GM23338 (cell line): ENCODE measurements around the gene RNU5B-1. TPM values are rescaled to one million over a fixed set of nuclear protein-coding genes. Genes with fewer than 3 reads are reported as not detected.

Experiments
- ATAC-seq: fragments of 200-7000 bp; cut with Tn5 transposase; 3 replicates; pipeline ENCODE4 v1.9.1; 2020
- DNase-seq: peaks from one replicate; pipeline ENCODE4 v3.0.0-alpha.2; 2015; ENCODE audit warnings: low spot score
- H2AFZ ChIP-seq: fragments of 200-600 bp; sonication (generic); 2 replicates; pipeline ENCODE4 v1.8.0; 2016; ENCODE audit warnings: antibody characterized with exemption, mild to moderate bottlenecking, moderate library complexity
- H3F3A ChIP-seq: fragments of 200-600 bp; sonication (generic); replicated peaks from 2 replicates; pipeline ENCODE4 v1.8.0; 2017; ENCODE audit warnings: antibody characterized with exemption, mixed run types, low read depth
- H3K27ac ChIP-seq: fragments of 200-600 bp; sonication (generic); 2 replicates; pipeline ENCODE4 v1.6.1; 2016; ENCODE audit warnings: low read depth
- H3K27me3 ChIP-seq: fragments of 200-600 bp; sonication (generic); 2 replicates; pipeline ENCODE4 v1.8.0; 2016; ENCODE audit warnings: mild to moderate bottlenecking, mixed run types, moderate library complexity; ENCODE audit not compliant: insufficient read depth
- H3K36me3 ChIP-seq: fragments of 200-600 bp; sonication (generic); 2 replicates; pipeline ENCODE4 v1.8.0; 2016; ENCODE audit warnings: mild to moderate bottlenecking; ENCODE audit not compliant: insufficient read depth
- H3K4me1 ChIP-seq: fragments of 200-600 bp; sonication (generic); 2 replicates; pipeline ENCODE4 v1.8.0; 2016; ENCODE audit warnings: mild to moderate bottlenecking, moderate library complexity; ENCODE audit not compliant: insufficient read depth
- H3K4me2 ChIP-seq: fragments of 200-600 bp; sonication (generic); 2 replicates; pipeline ENCODE4 v1.7.1; 2017; ENCODE audit warnings: mixed run types
- H3K4me3 ChIP-seq: fragments of 200-600 bp; sonication (generic); 2 replicates; pipeline ENCODE4 v1.6.1; 2016; ENCODE audit warnings: mixed run types
- H3K79me2 ChIP-seq: fragments of 200-600 bp; sonication (generic); replicated peaks from 2 replicates; pipeline ENCODE4 v1.8.0; 2017; ENCODE audit warnings: mild to moderate bottlenecking; ENCODE audit not compliant: insufficient read depth
- H3K9me2 ChIP-seq: fragments of 200-600 bp; sonication (generic); 2 replicates; pipeline ENCODE4 v1.8.0; 2017; ENCODE audit not compliant: insufficient read depth
- H4K20me1 ChIP-seq: fragments of 200-600 bp; sonication (generic); replicated peaks from 2 replicates; pipeline ENCODE4 v1.8.0; 2017; ENCODE audit warnings: mild to moderate bottlenecking; ENCODE audit not compliant: insufficient read depth
- H3K27ac Mint-ChIP-seq: 2 replicates; pipeline ENCODE4 v1.8.0; 2020; ENCODE audit warnings: inconsistent platforms, mild to moderate bottlenecking, moderate library complexity, mixed read lengths
- H3K27me3 Mint-ChIP-seq: 3 replicates; pipeline ENCODE4 v1.8.0; 2022; ENCODE audit warnings: low read depth, mild to moderate bottlenecking, moderate library complexity, mixed read lengths, inconsistent platforms; ENCODE audit not compliant: insufficient read depth, poor library complexity
- H3K36me3 Mint-ChIP-seq: 3 replicates; pipeline ENCODE4 v1.8.0; 2021; ENCODE audit warnings: low read depth, mild to moderate bottlenecking, inconsistent platforms, moderate library complexity, mixed read lengths
- H3K4me1 Mint-ChIP-seq: 3 replicates; pipeline ENCODE4 v1.8.0; 2020; ENCODE audit warnings: mild to moderate bottlenecking, inconsistent platforms, mixed read lengths
- H3K4me3 Mint-ChIP-seq: 3 replicates; pipeline ENCODE4 v1.8.0; 2021; ENCODE audit warnings: moderate library complexity, mild to moderate bottlenecking, inconsistent platforms, mixed read lengths
- H3K9me3 Mint-ChIP-seq: 3 replicates; pipeline ENCODE4 v1.8.0; 2020; ENCODE audit warnings: moderate library complexity, mild to moderate bottlenecking, inconsistent platforms, mixed read lengths
- EZH2phosphoT487 ChIP-seq: fragments of 200-600 bp; sonication (generic); IDR thresholded peaks from one replicate; pipeline ENCODE4 v1.8.1; 2018; ENCODE audit warnings: antibody characterized with exemption; ENCODE audit not compliant: unreplicated experiment
- JUNB ChIP-seq: IDR thresholded peaks from one replicate; pipeline ENCODE4 v1.6.1; 2016; ENCODE audit warnings: antibody characterized with exemption; ENCODE audit not compliant: unreplicated experiment
- POLR2AphosphoS5 ChIP-seq: IDR thresholded peaks from 2 replicates; pipeline ENCODE4 v1.6.1; 2016; ENCODE audit warnings: antibody characterized with exemption, low read depth
- ZNF114 ChIP-seq: fragments of 250-450 bp; sonication (Bioruptor Pico); IDR thresholded peaks from 2 replicates; pipeline ENCODE4 v1.5.0; 2020; ENCODE audit warnings: mild to moderate bottlenecking, moderate library complexity
- ZNF331 ChIP-seq: fragments of 250-450 bp; sonication (Bioruptor Pico); IDR thresholded peaks from 2 replicates; pipeline ENCODE4 v1.5.0; 2020; ENCODE audit warnings: low read depth, mild to moderate bottlenecking, moderate library complexity
- polyA plus RNA-seq: library from polyadenylated mRNA; unstranded; fragments of >200 nt; fragmentation: Nextera tagmentation; extraction: Ambion mirVana; gene quantifications from 2 replicates; pipeline ENCODE4 v1.2.1, GENCODE V29; 2016
- total RNA-seq: library from RNA; depleted of rRNA; stranded (reverse); fragments of >200 nt; shearing (Covaris generic); gene quantifications from 2 replicates; pipeline ENCODE4 v1.2.3, GENCODE V29; 2014
- TF ChIP-seq, protein P1 (sequence below): IDR thresholded peaks from one replicate; pipeline ENCODE4 v1.6.1; 2018; ENCODE audit warnings: antibody characterized with exemption; ENCODE audit not compliant: unreplicated experiment
- TF ChIP-seq, protein P2 (sequence below): fragments of 250-450 bp; sonication (Bioruptor Pico); IDR thresholded peaks from 2 replicates; pipeline ENCODE4 v1.5.0; 2020; ENCODE audit warnings: mild to moderate bottlenecking, moderate library complexity
- TF ChIP-seq, protein P3 (sequence below), 2 experiments: fragments of 200-600 bp in 1 of 2; sonication (generic) in 1 of 2; conservative IDR thresholded peaks; 2 replicates each; pipeline versions ENCODE4 v1.5.1 to v1.6.1; 2016 to 2017; ENCODE audit warnings: antibody characterized with exemption in 2 of 2, low read depth in 2 of 2, mild to moderate bottlenecking in 2 of 2, moderate library complexity in 1 of 2
- TF ChIP-seq, protein P4 (sequence below): IDR thresholded peaks from 2 replicates; pipeline ENCODE4 v1.6.1; 2016; ENCODE audit warnings: antibody characterized with exemption

The RNU5B-1 gene
- total and polyA plus RNA-seq, 2 experiments from 2014 or later, result not detected

GRCh38 chr15:65307978-65308377 is 3.5 kb downstream of the RNU5B-1 start:
- Mint-ChIP-seq H3K4me3 (no peak overlapping the region), H3K27me3 (peaks cover 29% of the 10 kb centered on the region), H3K36me3 (no peaks in the 10 kb centered on the region), H3K4me1 (peaks cover 25% of the 10 kb centered on the region), H3K9me3 (no peaks in the 10 kb centered on the region; the same call in 2 of the 3 replicates), H3K27ac (no peak overlapping the region)
- Histone ChIP-seq H3K27me3 (no peaks in the 10 kb centered on the region), H3K4me1 (peaks cover 13% of the 10 kb centered on the region), H4K20me1 (no peaks in the 10 kb centered on the region), H2AFZ (no peak overlapping the region), H3K27ac (no peak overlapping the region), H3K4me2 (no peak overlapping the region), H3K36me3 (no peaks in the 10 kb centered on the region), H3K4me3 (no peak overlapping the region), H3F3A (no peaks in the 10 kb centered on the region; the same call in 1 of the 2 replicates), H3K79me2 (no peaks in the 10 kb centered on the region), H3K9me2 (no peaks in the 10 kb centered on the region)
- DNase-seq (no peak), ATAC-seq (no peak)
- TF ChIP-seq, protein P1, sequence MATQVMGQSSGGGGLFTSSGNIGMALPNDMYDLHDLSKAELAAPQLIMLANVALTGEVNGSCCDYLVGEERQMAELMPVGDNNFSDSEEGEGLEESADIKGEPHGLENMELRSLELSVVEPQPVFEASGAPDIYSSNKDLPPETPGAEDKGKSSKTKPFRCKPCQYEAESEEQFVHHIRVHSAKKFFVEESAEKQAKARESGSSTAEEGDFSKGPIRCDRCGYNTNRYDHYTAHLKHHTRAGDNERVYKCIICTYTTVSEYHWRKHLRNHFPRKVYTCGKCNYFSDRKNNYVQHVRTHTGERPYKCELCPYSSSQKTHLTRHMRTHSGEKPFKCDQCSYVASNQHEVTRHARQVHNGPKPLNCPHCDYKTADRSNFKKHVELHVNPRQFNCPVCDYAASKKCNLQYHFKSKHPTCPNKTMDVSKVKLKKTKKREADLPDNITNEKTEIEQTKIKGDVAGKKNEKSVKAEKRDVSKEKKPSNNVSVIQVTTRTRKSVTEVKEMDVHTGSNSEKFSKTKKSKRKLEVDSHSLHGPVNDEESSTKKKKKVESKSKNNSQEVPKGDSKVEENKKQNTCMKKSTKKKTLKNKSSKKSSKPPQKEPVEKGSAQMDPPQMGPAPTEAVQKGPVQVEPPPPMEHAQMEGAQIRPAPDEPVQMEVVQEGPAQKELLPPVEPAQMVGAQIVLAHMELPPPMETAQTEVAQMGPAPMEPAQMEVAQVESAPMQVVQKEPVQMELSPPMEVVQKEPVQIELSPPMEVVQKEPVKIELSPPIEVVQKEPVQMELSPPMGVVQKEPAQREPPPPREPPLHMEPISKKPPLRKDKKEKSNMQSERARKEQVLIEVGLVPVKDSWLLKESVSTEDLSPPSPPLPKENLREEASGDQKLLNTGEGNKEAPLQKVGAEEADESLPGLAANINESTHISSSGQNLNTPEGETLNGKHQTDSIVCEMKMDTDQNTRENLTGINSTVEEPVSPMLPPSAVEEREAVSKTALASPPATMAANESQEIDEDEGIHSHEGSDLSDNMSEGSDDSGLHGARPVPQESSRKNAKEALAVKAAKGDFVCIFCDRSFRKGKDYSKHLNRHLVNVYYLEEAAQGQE, result no peak
- TF ChIP-seq ZNF331 (CRISPR knock-in tag) (no peak), EZH2phosphoT487 (no peak), ZNF114 (no peak), JUNB (no peak), POLR2AphosphoS5 (no peak)
- TF ChIP-seq, protein P2, sequence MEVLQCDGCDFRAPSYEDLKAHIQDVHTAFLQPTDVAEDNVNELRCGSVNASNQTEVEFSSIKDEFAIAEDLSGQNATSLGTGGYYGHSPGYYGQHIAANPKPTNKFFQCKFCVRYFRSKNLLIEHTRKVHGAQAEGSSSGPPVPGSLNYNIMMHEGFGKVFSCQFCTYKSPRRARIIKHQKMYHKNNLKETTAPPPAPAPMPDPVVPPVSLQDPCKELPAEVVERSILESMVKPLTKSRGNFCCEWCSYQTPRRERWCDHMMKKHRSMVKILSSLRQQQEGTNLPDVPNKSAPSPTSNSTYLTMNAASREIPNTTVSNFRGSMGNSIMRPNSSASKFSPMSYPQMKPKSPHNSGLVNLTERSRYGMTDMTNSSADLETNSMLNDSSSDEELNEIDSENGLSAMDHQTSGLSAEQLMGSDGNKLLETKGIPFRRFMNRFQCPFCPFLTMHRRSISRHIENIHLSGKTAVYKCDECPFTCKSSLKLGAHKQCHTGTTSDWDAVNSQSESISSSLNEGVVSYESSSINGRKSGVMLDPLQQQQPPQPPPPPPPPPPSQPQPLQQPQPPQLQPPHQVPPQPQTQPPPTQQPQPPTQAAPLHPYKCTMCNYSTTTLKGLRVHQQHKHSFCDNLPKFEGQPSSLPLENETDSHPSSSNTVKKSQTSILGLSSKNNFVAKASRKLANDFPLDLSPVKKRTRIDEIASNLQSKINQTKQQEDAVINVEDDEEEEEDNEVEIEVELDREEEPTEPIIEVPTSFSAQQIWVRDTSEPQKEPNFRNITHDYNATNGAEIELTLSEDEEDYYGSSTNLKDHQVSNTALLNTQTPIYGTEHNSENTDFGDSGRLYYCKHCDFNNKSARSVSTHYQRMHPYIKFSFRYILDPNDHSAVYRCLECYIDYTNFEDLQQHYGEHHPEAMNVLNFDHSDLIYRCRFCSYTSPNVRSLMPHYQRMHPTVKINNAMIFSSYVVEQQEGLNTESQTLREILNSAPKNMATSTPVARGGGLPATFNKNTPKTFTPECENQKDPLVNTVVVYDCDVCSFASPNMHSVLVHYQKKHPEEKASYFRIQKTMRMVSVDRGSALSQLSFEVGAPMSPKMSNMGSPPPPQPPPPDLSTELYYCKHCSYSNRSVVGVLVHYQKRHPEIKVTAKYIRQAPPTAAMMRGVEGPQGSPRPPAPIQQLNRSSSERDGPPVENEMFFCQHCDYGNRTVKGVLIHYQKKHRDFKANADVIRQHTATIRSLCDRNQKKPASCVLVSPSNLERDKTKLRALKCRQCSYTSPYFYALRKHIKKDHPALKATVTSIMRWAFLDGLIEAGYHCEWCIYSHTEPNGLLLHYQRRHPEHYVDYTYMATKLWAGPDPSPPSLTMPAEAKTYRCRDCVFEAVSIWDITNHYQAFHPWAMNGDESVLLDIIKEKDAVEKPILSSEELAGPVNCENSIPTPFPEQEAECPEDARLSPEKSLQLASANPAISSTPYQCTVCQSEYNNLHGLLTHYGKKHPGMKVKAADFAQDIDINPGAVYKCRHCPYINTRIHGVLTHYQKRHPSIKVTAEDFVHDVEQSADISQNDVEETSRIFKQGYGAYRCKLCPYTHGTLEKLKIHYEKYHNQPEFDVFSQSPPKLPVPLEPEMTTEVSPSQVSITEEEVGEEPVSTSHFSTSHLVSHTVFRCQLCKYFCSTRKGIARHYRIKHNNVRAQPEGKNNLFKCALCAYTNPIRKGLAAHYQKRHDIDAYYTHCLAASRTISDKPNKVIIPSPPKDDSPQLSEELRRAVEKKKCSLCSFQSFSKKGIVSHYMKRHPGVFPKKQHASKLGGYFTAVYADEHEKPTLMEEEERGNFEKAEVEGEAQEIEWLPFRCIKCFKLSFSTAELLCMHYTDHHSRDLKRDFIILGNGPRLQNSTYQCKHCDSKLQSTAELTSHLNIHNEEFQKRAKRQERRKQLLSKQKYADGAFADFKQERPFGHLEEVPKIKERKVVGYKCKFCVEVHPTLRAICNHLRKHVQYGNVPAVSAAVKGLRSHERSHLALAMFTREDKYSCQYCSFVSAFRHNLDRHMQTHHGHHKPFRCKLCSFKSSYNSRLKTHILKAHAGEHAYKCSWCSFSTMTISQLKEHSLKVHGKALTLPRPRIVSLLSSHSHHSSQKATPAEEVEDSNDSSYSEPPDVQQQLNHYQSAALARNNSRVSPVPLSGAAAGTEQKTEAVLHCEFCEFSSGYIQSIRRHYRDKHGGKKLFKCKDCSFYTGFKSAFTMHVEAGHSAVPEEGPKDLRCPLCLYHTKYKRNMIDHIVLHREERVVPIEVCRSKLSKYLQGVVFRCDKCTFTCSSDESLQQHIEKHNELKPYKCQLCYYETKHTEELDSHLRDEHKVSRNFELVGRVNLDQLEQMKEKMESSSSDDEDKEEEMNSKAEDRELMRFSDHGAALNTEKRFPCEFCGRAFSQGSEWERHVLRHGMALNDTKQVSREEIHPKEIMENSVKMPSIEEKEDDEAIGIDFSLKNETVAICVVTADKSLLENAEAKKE, result no peak
- TF ChIP-seq, protein P3, sequence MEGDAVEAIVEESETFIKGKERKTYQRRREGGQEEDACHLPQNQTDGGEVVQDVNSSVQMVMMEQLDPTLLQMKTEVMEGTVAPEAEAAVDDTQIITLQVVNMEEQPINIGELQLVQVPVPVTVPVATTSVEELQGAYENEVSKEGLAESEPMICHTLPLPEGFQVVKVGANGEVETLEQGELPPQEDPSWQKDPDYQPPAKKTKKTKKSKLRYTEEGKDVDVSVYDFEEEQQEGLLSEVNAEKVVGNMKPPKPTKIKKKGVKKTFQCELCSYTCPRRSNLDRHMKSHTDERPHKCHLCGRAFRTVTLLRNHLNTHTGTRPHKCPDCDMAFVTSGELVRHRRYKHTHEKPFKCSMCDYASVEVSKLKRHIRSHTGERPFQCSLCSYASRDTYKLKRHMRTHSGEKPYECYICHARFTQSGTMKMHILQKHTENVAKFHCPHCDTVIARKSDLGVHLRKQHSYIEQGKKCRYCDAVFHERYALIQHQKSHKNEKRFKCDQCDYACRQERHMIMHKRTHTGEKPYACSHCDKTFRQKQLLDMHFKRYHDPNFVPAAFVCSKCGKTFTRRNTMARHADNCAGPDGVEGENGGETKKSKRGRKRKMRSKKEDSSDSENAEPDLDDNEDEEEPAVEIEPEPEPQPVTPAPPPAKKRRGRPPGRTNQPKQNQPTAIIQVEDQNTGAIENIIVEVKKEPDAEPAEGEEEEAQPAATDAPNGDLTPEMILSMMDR (conservative IDR thresholded peaks at IDR 0.05; ENCODE audit: low read depth in 2 of 2), result no peak
- TF ChIP-seq, protein P4, sequence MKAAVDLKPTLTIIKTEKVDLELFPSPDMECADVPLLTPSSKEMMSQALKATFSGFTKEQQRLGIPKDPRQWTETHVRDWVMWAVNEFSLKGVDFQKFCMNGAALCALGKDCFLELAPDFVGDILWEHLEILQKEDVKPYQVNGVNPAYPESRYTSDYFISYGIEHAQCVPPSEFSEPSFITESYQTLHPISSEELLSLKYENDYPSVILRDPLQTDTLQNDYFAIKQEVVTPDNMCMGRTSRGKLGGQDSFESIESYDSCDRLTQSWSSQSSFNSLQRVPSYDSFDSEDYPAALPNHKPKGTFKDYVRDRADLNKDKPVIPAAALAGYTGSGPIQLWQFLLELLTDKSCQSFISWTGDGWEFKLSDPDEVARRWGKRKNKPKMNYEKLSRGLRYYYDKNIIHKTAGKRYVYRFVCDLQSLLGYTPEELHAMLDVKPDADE, result no peak
